ENCODE results near the gene PHF21B.

The PHF21B gene

GRCh38 chr22:44928711-44929358 lies 81.0 kb downstream of the PHF21B start:
- TF ChIP-seq TAF1 (IDR thresholded peaks at IDR 0.05; ENCODE audit: borderline replicate concordance, insufficient read depth, low read length): no peak
- no peak for TF ChIP-seq SIN3A (IDR thresholded peaks at IDR 0.05; ENCODE audit: borderline replicate concordance, insufficient read depth, low read length)
- no peak for TF ChIP-seq REST (IDR thresholded peaks at IDR 0.05; ENCODE audit: insufficient read depth in 1 of 2, low read depth in 2 of 2, low read length in 2 of 2)
- TF ChIP-seq FOXP2 (optimal IDR thresholded peaks at IDR 0.05; ENCODE audit: borderline replicate concordance, extremely low read depth, extremely low read length, insufficient read depth): no peak
- no peak for TF ChIP-seq POLR2AphosphoS5 (IDR thresholded peaks at IDR 0.05; ENCODE audit: low read depth, low read length)

GRCh38 chr22:44928136-44928463 lies 81.7 kb downstream of the PHF21B start:
- TF ChIP-seq TAF1 (IDR thresholded peaks at IDR 0.05; ENCODE audit: borderline replicate concordance, insufficient read depth, low read length) (no peak), POLR2AphosphoS5 (IDR thresholded peaks at IDR 0.05; ENCODE audit: low read depth, low read length) (no peak), REST (IDR thresholded peaks at IDR 0.05; ENCODE audit: insufficient read depth in 1 of 2, low read depth in 2 of 2, low read length in 2 of 2) (no peak), FOXP2 (optimal IDR thresholded peaks at IDR 0.05; ENCODE audit: borderline replicate concordance, extremely low read depth, extremely low read length, insufficient read depth) (no peak)

GRCh38 chr22:44927463-44928135 lies 82.2 kb downstream of the PHF21B start:
- TF ChIP-seq REST (IDR thresholded peaks at IDR 0.05; ENCODE audit: insufficient read depth in 1 of 2, low read depth in 2 of 2, low read length in 2 of 2) (no peak), POLR2AphosphoS5 (IDR thresholded peaks at IDR 0.05; ENCODE audit: low read depth, low read length) (no peak), SIN3A (IDR thresholded peaks at IDR 0.05; ENCODE audit: borderline replicate concordance, insufficient read depth, low read length) (no peak)

GRCh38 chr22:44926491-44927415 lies 83.1 kb downstream of the PHF21B start:
- TF ChIP-seq FOXP2 (optimal IDR thresholded peaks at IDR 0.05; ENCODE audit: borderline replicate concordance, extremely low read depth, extremely low read length, insufficient read depth) (no peak), POLR2AphosphoS5 (IDR thresholded peaks at IDR 0.05; ENCODE audit: low read depth, low read length) (no peak), REST (IDR thresholded peaks at IDR 0.05; ENCODE audit: insufficient read depth in 1 of 2, low read depth in 2 of 2, low read length in 2 of 2) (no peak), SIN3A (IDR thresholded peaks at IDR 0.05; ENCODE audit: borderline replicate concordance, insufficient read depth, low read length) (no peak), TAF1 (IDR thresholded peaks at IDR 0.05; ENCODE audit: borderline replicate concordance, insufficient read depth, low read length) (no peak)

Measured in PFSK-1 (cell line).